ENCODE data around the gene TMEM254. TPM values are rescaled to one million over a fixed set of nuclear protein-coding genes. Genes with fewer than 3 reads are reported as not detected.

TMEM254 gene
- total RNA-seq, 1 donor from 2014 or later = 10.3 TPM

- no peak overlapping the region for H3K27ac ChIP-seq
- H3K4me1 ChIP-seq = peaks cover 35% of the 10 kb centered on the region
- TF ChIP-seq POLR2AphosphoS5 (IDR thresholded peaks at IDR 0.05; ENCODE audit: insufficient read depth in 1 of 2, low read depth in 1 of 2) (no peak), CTCF (IDR thresholded peaks at IDR 0.05) (no peak), POLR2A (IDR thresholded peaks at IDR 0.05) (no peak)
- intact Hi-C loops (cut with DNase I) = loop anchor here (5.0 kb wide), 2 partner anchors 60 to 80 kb away; no protein-coding TSS in a partner anchor
- no peak overlapping the region for H3K4me3 ChIP-seq
- no peaks in the 10 kb centered on the region for H3K36me3 ChIP-seq
- no peak for DNase-seq (ENCODE audit: extremely low spot score in 2 of 2)
- H3K9me3 ChIP-seq = no peaks in the 10 kb centered on the region
- no peaks in the 10 kb centered on the region for H3K27me3 ChIP-seq
Observed at GRCh38 chr10:80141696-80142460, 63.4 kb downstream of the TMEM254 start.

Other genes starting within 250 kb of the TMEM254 start
- not detected for gene SFTPD, start 129.6 kb upstream of the TMEM254 start, total RNA-seq
- gene PLAC9, start 54.1 kb downstream of the TMEM254 start, total RNA-seq = 61.4 TPM
- gene ANXA11, start 126.9 kb downstream of the TMEM254 start, total RNA-seq = 101 TPM
- gene MAT1A, start 211.0 kb downstream of the TMEM254 start, total RNA-seq = not detected